ENCODE data around the gene SYNGR3. TPM values are rescaled to one million over a fixed set of nuclear protein-coding genes. Genes with fewer than 3 reads are reported as not detected.

SYNGR3 gene
- total and polyA plus RNA-seq, 2 of the 13 experiments (the other 11 are each of a cell fraction or from before 2014, with no cell fraction given): 0.97 to 5.7 TPM

DNA sequence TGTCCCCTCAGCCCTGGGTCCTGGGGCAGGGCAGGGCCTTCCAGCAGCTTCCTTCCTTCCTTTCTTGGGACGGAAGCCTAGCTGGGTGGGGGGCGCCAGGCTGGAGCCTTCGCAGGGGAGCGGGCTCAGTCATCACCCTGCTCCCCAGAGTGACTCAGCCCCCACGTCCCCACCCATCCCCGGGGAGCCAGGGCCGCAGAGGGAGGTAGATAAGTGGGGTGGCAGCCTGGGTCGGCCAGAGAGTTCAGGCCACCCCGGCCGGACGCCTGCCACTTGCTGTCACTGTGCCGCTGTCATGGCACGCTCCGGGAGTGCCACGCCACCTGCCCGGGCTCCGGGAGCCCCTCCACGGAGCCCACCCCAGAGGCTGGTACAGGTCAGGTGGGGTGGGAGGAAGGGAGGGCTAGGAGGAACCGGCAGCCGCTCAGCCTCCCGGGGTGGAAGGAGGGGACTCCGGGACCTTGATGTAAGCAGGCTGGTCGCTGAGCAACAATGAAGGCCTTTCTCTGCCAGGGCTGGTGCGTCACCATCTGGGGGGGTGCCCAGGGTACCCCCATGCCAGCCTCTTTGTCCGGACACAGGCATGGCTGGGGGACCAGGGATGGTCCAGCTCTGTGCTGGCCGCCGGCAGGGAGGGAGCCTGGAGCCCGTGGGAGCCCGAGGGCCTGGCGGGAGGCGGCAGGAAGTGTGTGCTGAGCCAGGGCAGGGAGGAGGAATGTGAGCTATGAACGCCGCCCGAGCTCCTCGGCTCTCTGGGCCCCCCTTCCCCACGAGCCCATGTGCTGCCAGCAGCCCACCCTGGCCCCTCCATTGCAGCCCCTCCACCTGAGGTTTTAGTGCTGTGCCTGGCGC is 43.5 kb downstream of the SYNGR3 start (continued):
- TF ChIP-seq GABPB1 (CRISPR knock-in tag; IDR thresholded peaks at IDR 0.05): peak; percentile 74
- TF ChIP-seq MBNL3 (CRISPR knock-in tag; conservative IDR thresholded peaks at IDR 0.05): no peak
- no peak for TF ChIP-seq ZNF230 (CRISPR knock-in tag; IDR thresholded peaks at IDR 0.05)
- TF ChIP-seq TARDBP (CRISPR knock-in tag; IDR thresholded peaks at IDR 0.05): peak; percentile 55
- no peak for TF ChIP-seq SP5 (CRISPR knock-in tag; IDR thresholded peaks at IDR 0.05; ENCODE audit: borderline replicate concordance, low read depth)
- 0 out of 2 replicates have a peak, but pooled peaks have one; percentile 52 for TF ChIP-seq REPIN1 (CRISPR knock-in tag; IDR thresholded peaks at IDR 0.05; ENCODE audit: borderline replicate concordance, low read depth)
- TF ChIP-seq, protein P1, sequence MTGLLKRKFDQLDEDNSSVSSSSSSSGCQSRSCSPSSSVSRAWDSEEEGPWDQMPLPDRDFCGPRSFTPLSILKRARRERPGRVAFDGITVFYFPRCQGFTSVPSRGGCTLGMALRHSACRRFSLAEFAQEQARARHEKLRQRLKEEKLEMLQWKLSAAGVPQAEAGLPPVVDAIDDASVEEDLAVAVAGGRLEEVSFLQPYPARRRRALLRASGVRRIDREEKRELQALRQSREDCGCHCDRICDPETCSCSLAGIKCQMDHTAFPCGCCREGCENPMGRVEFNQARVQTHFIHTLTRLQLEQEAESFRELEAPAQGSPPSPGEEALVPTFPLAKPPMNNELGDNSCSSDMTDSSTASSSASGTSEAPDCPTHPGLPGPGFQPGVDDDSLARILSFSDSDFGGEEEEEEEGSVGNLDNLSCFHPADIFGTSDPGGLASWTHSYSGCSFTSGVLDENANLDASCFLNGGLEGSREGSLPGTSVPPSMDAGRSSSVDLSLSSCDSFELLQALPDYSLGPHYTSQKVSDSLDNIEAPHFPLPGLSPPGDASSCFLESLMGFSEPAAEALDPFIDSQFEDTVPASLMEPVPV (CRISPR knock-in tag; IDR thresholded peaks at IDR 0.05): peak; percentile 39; the same call in 1 of the 2 replicates
- peak; percentile 31; the same call in 1 of the 2 replicates for TF ChIP-seq ZNF501 (CRISPR knock-in tag; IDR thresholded peaks at IDR 0.05)
- no peak for TF ChIP-seq SMARCC2 (IDR thresholded peaks at IDR 0.05)
- TF ChIP-seq KDM6A (CRISPR knock-in tag; IDR thresholded peaks at IDR 0.05; ENCODE audit: low read depth): no peak
- no peak for TF ChIP-seq NR2F2 (IDR thresholded peaks at IDR 0.05; ENCODE audit: borderline replicate concordance, low read depth)
- TF ChIP-seq, protein P2, sequence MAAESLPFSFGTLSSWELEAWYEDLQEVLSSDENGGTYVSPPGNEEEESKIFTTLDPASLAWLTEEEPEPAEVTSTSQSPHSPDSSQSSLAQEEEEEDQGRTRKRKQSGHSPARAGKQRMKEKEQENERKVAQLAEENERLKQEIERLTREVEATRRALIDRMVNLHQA (CRISPR knock-in tag; IDR thresholded peaks at IDR 0.05): no peak
- TF ChIP-seq SOX5 (CRISPR knock-in tag; IDR thresholded peaks at IDR 0.05; ENCODE audit: borderline replicate concordance): peak; percentile 31; the same call in 1 of the 2 replicates
- TF ChIP-seq, protein P3, sequence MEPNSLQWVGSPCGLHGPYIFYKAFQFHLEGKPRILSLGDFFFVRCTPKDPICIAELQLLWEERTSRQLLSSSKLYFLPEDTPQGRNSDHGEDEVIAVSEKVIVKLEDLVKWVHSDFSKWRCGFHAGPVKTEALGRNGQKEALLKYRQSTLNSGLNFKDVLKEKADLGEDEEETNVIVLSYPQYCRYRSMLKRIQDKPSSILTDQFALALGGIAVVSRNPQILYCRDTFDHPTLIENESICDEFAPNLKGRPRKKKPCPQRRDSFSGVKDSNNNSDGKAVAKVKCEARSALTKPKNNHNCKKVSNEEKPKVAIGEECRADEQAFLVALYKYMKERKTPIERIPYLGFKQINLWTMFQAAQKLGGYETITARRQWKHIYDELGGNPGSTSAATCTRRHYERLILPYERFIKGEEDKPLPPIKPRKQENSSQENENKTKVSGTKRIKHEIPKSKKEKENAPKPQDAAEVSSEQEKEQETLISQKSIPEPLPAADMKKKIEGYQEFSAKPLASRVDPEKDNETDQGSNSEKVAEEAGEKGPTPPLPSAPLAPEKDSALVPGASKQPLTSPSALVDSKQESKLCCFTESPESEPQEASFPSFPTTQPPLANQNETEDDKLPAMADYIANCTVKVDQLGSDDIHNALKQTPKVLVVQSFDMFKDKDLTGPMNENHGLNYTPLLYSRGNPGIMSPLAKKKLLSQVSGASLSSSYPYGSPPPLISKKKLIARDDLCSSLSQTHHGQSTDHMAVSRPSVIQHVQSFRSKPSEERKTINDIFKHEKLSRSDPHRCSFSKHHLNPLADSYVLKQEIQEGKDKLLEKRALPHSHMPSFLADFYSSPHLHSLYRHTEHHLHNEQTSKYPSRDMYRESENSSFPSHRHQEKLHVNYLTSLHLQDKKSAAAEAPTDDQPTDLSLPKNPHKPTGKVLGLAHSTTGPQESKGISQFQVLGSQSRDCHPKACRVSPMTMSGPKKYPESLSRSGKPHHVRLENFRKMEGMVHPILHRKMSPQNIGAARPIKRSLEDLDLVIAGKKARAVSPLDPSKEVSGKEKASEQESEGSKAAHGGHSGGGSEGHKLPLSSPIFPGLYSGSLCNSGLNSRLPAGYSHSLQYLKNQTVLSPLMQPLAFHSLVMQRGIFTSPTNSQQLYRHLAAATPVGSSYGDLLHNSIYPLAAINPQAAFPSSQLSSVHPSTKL (CRISPR knock-in tag; IDR thresholded peaks at IDR 0.05): 0 out of 2 replicates have a peak, but pooled peaks have one; percentile 11
- TF ChIP-seq ZFY (CRISPR knock-in tag; IDR thresholded peaks at IDR 0.05): peak; percentile 8; the same call in 1 of the 2 replicates
- TF ChIP-seq, protein P4, sequence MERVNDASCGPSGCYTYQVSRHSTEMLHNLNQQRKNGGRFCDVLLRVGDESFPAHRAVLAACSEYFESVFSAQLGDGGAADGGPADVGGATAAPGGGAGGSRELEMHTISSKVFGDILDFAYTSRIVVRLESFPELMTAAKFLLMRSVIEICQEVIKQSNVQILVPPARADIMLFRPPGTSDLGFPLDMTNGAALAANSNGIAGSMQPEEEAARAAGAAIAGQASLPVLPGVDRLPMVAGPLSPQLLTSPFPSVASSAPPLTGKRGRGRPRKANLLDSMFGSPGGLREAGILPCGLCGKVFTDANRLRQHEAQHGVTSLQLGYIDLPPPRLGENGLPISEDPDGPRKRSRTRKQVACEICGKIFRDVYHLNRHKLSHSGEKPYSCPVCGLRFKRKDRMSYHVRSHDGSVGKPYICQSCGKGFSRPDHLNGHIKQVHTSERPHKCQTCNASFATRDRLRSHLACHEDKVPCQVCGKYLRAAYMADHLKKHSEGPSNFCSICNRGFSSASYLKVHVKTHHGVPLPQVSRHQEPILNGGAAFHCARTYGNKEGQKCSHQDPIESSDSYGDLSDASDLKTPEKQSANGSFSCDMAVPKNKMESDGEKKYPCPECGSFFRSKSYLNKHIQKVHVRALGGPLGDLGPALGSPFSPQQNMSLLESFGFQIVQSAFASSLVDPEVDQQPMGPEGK (CRISPR knock-in tag; IDR thresholded peaks at IDR 0.05): peak; percentile 44

Measured in HepG2 (cell line).